Panc1 (cell line): Measurements from ENCODE around the gene EDN2. TPM values are rescaled to one million over a fixed set of nuclear protein-coding genes. Genes with fewer than 3 reads are reported as not detected.

Source experiments
- ATAC-seq: fragments of 200-7000 bp; cut with Tn5 transposase; 2 replicates; pipeline ENCODE4 v1.9.1; 2020; ENCODE audit warnings: mild to moderate bottlenecking, moderate library complexity
- BruUV-seq: library from RNA; stranded (reverse); fragments of 400-500 nt; replicated peaks from 2 replicates; lab custom pipeline; 2021; lab: Mats Ljungman, UMichigan
- CTCF ChIA-PET: fragments of 300-600 bp; sonication (Branson Sonifier 250); formaldehyde crosslinking; loops from one replicate; lab custom pipeline; 2022; ENCODE audit warnings: antibody characterized with exemption; lab: Charles Lee
- POLR2A ChIA-PET: fragments of 300-600 bp; sonication (Branson Sonifier 250); formaldehyde crosslinking; loops from one replicate; lab custom pipeline; 2022; ENCODE audit warnings: antibody characterized with exemption; lab: Charles Lee
- DNase-seq: peaks from one replicate; pipeline ENCODE4 v3.0.0-alpha.2; 2010; ENCODE audit warnings: low read depth, low spot score
- H3K27ac ChIP-seq: 2 replicates; pipeline ENCODE4 v1.5.1; 2011; ENCODE audit warnings: mild to moderate bottlenecking, low read length, inconsistent platforms
- H3K27me3 ChIP-seq: fragments of 200-500 bp; sonication (Bioruptor generic); 2 replicates; pipeline ENCODE4 v1.6.0; 2014; ENCODE audit warnings: low read length, inconsistent platforms; ENCODE audit not compliant: control insufficient read depth, insufficient read depth
- H3K36me3 ChIP-seq: fragments of 200-500 bp; sonication (Bioruptor generic); 2 replicates; pipeline ENCODE4 v1.5.1; 2014; ENCODE audit warnings: inconsistent platforms, mild to moderate bottlenecking, low read length, moderate library complexity; ENCODE audit not compliant: control insufficient read depth, insufficient read depth
- H3K4me1 ChIP-seq: 2 replicates; pipeline ENCODE4 v1.5.1; 2011; ENCODE audit warnings: inconsistent platforms, mild to moderate bottlenecking, low read length, moderate library complexity; ENCODE audit not compliant: control insufficient read depth, insufficient read depth
- H3K4me3 ChIP-seq, 2 experiments: 2 replicates each; pipeline ENCODE4 v1.5.1; 2011 to 2012; ENCODE audit warnings: low read depth in 2 of 2, low read length in 2 of 2, mild to moderate bottlenecking in 2 of 2, inconsistent platforms in 1 of 2, moderate library complexity in 1 of 2
- H3K9me3 ChIP-seq: fragments of 200-500 bp; sonication (Bioruptor generic); 2 replicates; pipeline ENCODE4 v1.5.1; 2014; ENCODE audit warnings: low read depth, mild to moderate bottlenecking, inconsistent platforms, low read length, moderate library complexity; ENCODE audit not compliant: control insufficient read depth, insufficient read depth
- POLR2AphosphoS5 ChIP-seq: IDR thresholded peaks from 2 replicates; pipeline ENCODE4 v1.6.1; 2012; ENCODE audit warnings: mild to moderate bottlenecking, low read depth, low read length, moderate library complexity
- REST ChIP-seq, 2 experiments: IDR thresholded peaks; 2 replicates each; pipeline ENCODE4 v1.6.1; 2011 to 2012; ENCODE audit warnings: low read depth in 2 of 2, control low read depth in 1 of 2, low read length in 1 of 2, mild to moderate bottlenecking in 1 of 2, moderate library complexity in 1 of 2; ENCODE audit not compliant: insufficient read depth in 1 of 2
- SIN3A ChIP-seq: IDR thresholded peaks from 2 replicates; pipeline ENCODE4 v1.6.1; 2012; ENCODE audit warnings: low read depth, mild to moderate bottlenecking, low read length, moderate library complexity, borderline replicate concordance; ENCODE audit not compliant: insufficient read depth
- TCF7L2 ChIP-seq: IDR thresholded peaks from 2 replicates; pipeline ENCODE4 v1.6.1; 2011; ENCODE audit warnings: mild to moderate bottlenecking, low read depth, low read length, inconsistent platforms
- in situ Hi-C: cut with HindIII; loops from 2 replicates; pipeline ENCODE4 v1.10.0; 2016; ENCODE audit warnings: low sequenced_read_pairs, low pct_unique_long_range_greater_than_20kb
- intact Hi-C: fragments of 100-400 bp; cut with micrococcal nuclease; formaldehyde crosslinking; loops from one replicate; pipeline ENCODE4 v1.10.0; 2022; ENCODE audit not compliant: unreplicated experiment
- total RNA-seq: library from RNA; stranded (reverse); gene quantifications from one replicate; pipeline ENCODE4 v1.2.1, GENCODE V29; 2021; ENCODE audit not compliant: unreplicated experiment
- TF ChIP-seq, protein P1 (sequence below): fragments of 450-650 bp; IDR thresholded peaks from 2 replicates; pipeline ENCODE4 v1.5.1; 2017; ENCODE audit warnings: mild to moderate bottlenecking

The EDN2 gene
- total RNA-seq, 1 experiment from 2014 or later, result not detected

DNA sequence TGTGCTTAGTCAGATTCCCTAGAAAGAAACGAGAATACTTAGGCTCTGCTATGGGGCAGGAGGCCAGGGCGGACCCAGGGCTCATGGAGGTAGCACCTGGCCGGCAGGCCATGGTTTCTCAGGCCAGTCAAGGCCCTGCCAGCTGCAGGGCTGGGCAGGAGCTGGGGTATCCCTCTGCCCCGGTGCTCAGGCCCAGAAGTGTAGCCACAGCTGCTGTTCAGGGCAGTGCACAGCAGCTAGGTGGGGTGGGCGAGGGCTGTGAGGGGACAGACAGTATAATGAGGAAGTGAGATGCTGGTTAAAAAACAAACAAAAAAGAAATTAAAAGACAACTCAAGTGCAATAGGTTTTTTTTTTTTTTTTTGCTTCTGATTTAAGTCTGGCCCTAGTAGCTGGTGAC, 34.0 kb upstream of the EDN2 start:
- TF ChIP-seq POLR2AphosphoS5, result no peak
- TF ChIP-seq SIN3A, result no peak
- TF ChIP-seq REST (IDR thresholded peaks at IDR 0.05; ENCODE audit: insufficient read depth in 1 of 2, low read depth in 2 of 2, low read length in 1 of 2), result no peak
- TF ChIP-seq TCF7L2, result no peak
- TF ChIP-seq, protein P1, sequence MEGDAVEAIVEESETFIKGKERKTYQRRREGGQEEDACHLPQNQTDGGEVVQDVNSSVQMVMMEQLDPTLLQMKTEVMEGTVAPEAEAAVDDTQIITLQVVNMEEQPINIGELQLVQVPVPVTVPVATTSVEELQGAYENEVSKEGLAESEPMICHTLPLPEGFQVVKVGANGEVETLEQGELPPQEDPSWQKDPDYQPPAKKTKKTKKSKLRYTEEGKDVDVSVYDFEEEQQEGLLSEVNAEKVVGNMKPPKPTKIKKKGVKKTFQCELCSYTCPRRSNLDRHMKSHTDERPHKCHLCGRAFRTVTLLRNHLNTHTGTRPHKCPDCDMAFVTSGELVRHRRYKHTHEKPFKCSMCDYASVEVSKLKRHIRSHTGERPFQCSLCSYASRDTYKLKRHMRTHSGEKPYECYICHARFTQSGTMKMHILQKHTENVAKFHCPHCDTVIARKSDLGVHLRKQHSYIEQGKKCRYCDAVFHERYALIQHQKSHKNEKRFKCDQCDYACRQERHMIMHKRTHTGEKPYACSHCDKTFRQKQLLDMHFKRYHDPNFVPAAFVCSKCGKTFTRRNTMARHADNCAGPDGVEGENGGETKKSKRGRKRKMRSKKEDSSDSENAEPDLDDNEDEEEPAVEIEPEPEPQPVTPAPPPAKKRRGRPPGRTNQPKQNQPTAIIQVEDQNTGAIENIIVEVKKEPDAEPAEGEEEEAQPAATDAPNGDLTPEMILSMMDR, result no peak
- ChIA-PET CTCF (interaction anchor here (1.2 kb wide), 1 partner anchor 23 kb away, joined by 3 read pairs; no protein-coding TSS in a partner anchor), POLR2A (no interaction called here)
- H3K36me3 ChIP-seq, result no peaks in the 10 kb centered on the region
- DNase-seq (no peak), ATAC-seq (no peak)
- H3K9me3 ChIP-seq, result no peaks in the 10 kb centered on the region
- intact Hi-C loops (no loop called here), in situ Hi-C loops (no loop called here)
- H3K27me3 ChIP-seq, result no peaks in the 10 kb centered on the region
- H3K27ac ChIP-seq, result no peak overlapping the region
- H3K4me3 ChIP-seq, result no peak overlapping the region
- peaks cover 9% of the 10 kb centered on the region for H3K4me1 ChIP-seq
- BruUV-seq, result no TSS peak

DNA sequence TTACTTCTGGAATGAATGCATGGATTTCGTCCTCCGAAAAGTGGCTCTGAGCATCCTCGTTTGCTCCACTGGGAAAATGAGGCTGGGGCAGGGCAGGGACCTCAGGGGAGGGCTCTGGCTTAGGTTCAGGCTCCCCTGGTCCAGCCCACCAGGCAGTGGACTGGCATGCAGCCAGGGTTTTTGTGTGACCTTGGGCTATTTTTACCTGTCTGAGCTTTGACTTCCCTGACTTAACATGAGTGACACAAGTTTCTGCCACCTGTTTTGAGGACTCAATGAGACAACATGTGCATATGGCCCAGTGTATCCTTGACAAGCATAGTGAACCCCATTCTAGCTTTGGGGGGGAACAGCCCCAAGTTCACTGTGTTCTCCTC, 32.6 kb upstream of the EDN2 start:
- H3K27ac ChIP-seq, result no peak overlapping the region
- TF ChIP-seq POLR2AphosphoS5 (no peak), SIN3A (no peak), TCF7L2 (no peak), REST (IDR thresholded peaks at IDR 0.05; ENCODE audit: insufficient read depth in 1 of 2, low read depth in 2 of 2, low read length in 1 of 2) (no peak)
- TF ChIP-seq, protein P1, result no peak
- intact Hi-C loops, result no loop called here
- no peaks in the 10 kb centered on the region for H3K9me3 ChIP-seq
- no peak for DNase-seq
- BruUV-seq, result no TSS peak
- ChIA-PET CTCF (no interaction called here), POLR2A (no interaction called here)
- H3K27me3 ChIP-seq, result no peaks in the 10 kb centered on the region
- in situ Hi-C loops, result no loop called here
- H3K36me3 ChIP-seq, result no peaks in the 10 kb centered on the region
- H3K4me1 ChIP-seq, result peaks cover 9% of the 10 kb centered on the region
- no peak for ATAC-seq
- no peak overlapping the region for H3K4me3 ChIP-seq
